CD4-positive, alpha-beta T cell (primary cell): ENCODE results near the gene TMEM213. TPM values are rescaled to one million over a fixed set of nuclear protein-coding genes. Genes with fewer than 3 reads are reported as not detected.

Source experiments
- ATAC-seq: fragments of 200-7000 bp; cut with Tn5 transposase; one replicate; pipeline ENCODE4 v1.10.0; 2022; ENCODE audit warnings: mild to moderate bottlenecking; ENCODE audit not compliant: poor library complexity
- CTCF ChIA-PET: fragments of 350-600 bp; sonication (Branson Sonifier 250); formaldehyde crosslinking; loops from one replicate; lab custom pipeline; 2021; ENCODE audit warnings: antibody characterized with exemption, inconsistent platforms; lab: Charles Lee
- POLR2A ChIA-PET: fragments of 350-600 bp; sonication (Branson Sonifier 250); formaldehyde crosslinking; loops from one replicate; lab custom pipeline; 2021; ENCODE audit warnings: antibody characterized with exemption, inconsistent platforms; lab: Charles Lee
- DNase-seq, 14 experiments: peaks; one replicate each; pipeline ENCODE4 v3.0.0-alpha.2; 2013 to 2020; ENCODE audit warnings: mixed read lengths in 2 of 14
- H3K27ac ChIP-seq, 2 donors: one replicate each; pipeline versions ENCODE4 v1.5.1 to v1.7.0; 2013; ENCODE audit warnings: low read length in 2 of 2, low read depth in 1 of 2, mild to moderate bottlenecking in 1 of 2
- H3K27me3 ChIP-seq, 2 experiments: 1 replicate in 1 of 2; 2 replicates in 1 of 2; pipeline versions ENCODE4 v1.6.1 to v1.7.0; 2013; ENCODE audit warnings: low read length in 2 of 2, control low read depth in 1 of 2, mild to moderate bottlenecking in 1 of 2, moderate library complexity in 1 of 2; ENCODE audit not compliant: insufficient read depth in 2 of 2, control insufficient read depth in 1 of 2
- H3K36me3 ChIP-seq: one replicate; pipeline ENCODE4 v1.6.1; 2013; ENCODE audit warnings: low read length, control low read depth; ENCODE audit not compliant: insufficient read depth
- H3K4me1 ChIP-seq: one replicate; pipeline ENCODE4 v1.6.1; 2013; ENCODE audit warnings: low read length, control low read depth; ENCODE audit not compliant: insufficient read depth
- H3K4me3 ChIP-seq: one replicate; pipeline ENCODE4 v1.5.1; 2013; ENCODE audit warnings: mild to moderate bottlenecking, low read length, moderate library complexity
- H3K9me3 ChIP-seq, 2 experiments: 1 replicate in 1 of 2; 2 replicates in 1 of 2; pipeline versions ENCODE4 v1.6.1 to v1.7.0; 2013; ENCODE audit warnings: low read length in 2 of 2, mild to moderate bottlenecking in 2 of 2, control low read depth in 1 of 2, moderate library complexity in 1 of 2; ENCODE audit not compliant: control insufficient read depth in 1 of 2, insufficient read depth in 1 of 2
- H3K27ac Mint-ChIP-seq: one replicate; pipeline ENCODE4 v1.8.0; 2020; ENCODE audit warnings: mixed read lengths
- H3K27me3 Mint-ChIP-seq: one replicate; pipeline ENCODE4 v1.8.0; 2021; ENCODE audit warnings: mixed read lengths
- H3K36me3 Mint-ChIP-seq: one replicate; pipeline ENCODE4 v1.8.0; 2021; ENCODE audit warnings: low read depth, mixed read lengths
- H3K4me1 Mint-ChIP-seq: one replicate; pipeline ENCODE4 v1.8.0; 2021; ENCODE audit warnings: low read depth, mixed read lengths
- H3K4me3 Mint-ChIP-seq: one replicate; pipeline ENCODE4 v1.8.0; 2020; ENCODE audit warnings: mild to moderate bottlenecking, mixed read lengths
- H3K9me3 Mint-ChIP-seq: one replicate; pipeline ENCODE4 v1.8.0; 2020; ENCODE audit warnings: mixed read lengths
- intact Hi-C, 2 experiments: fragments of 100-400 bp; cut with DNase I in 1 of 2; cut with micrococcal nuclease in 1 of 2; formaldehyde crosslinking; loops; one replicate each; pipeline versions ENCODE4 v1.15.1 to v1.9.0; 2023 to 2025; cut with DNase I, micrococcal nuclease
- total RNA-seq, 174 experiments: library from RNA in 2 of 174; stranded (reverse) in 2 of 174; gene quantifications; one replicate each; pipeline ENCODE4 v1.2.3 and lab custom pipeline; 2021 to 2026
- TF ChIP-seq, protein P1 (sequence below): fragments of 200-600 bp; IDR thresholded peaks from one replicate; pipeline ENCODE4 v1.8.0; 2022; ENCODE audit warnings: antibody characterized with exemption, mild to moderate bottlenecking

The TMEM213 gene
- total RNA-seq, 2 experiments from 2014 or later = not detected

DNA sequence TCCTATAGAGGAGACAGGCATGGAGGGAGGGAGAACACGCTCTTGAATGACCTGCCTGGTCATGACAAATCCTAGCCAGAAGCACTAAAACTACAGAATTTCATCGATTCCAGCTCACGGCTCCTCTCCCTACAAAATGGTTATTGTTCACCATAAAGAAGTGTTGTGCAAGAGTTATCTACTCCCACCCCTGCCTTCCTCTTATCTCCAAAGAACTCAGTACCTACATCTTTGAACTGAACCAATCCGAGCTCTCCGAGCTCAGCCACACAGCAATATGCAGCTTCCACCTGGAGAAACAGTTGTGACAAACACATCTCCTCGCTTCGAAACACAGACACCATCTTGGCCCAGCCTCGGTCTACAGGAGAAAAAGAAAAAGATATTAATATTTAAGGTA, 26.9 kb upstream of the TMEM213 start:
- H3K27me3 Mint-ChIP-seq = no peaks in the 10 kb centered on the region
- Histone ChIP-seq H3K27me3 (no peaks in the 10 kb centered on the region), H3K4me3 (no peak overlapping the region), H3K4me1 (no peaks in the 10 kb centered on the region), H3K36me3 (no peaks in the 10 kb centered on the region), H3K9me3 (no peaks in the 10 kb centered on the region), H3K27ac (no peak overlapping the region)
- intact Hi-C loops = no loop called here
- H3K9me3 Mint-ChIP-seq = no peaks in the 10 kb centered on the region
- H3K36me3 Mint-ChIP-seq = no peaks in the 10 kb centered on the region
- ATAC-seq (no peak), DNase-seq (no peak)
- POLR2A ChIA-PET = no interaction called here
- no peak overlapping the region for H3K27ac Mint-ChIP-seq
- CTCF ChIA-PET = no interaction called here
- no peak overlapping the region for H3K4me3 Mint-ChIP-seq
- no peaks in the 10 kb centered on the region for H3K4me1 Mint-ChIP-seq
- TF ChIP-seq, protein P1, sequence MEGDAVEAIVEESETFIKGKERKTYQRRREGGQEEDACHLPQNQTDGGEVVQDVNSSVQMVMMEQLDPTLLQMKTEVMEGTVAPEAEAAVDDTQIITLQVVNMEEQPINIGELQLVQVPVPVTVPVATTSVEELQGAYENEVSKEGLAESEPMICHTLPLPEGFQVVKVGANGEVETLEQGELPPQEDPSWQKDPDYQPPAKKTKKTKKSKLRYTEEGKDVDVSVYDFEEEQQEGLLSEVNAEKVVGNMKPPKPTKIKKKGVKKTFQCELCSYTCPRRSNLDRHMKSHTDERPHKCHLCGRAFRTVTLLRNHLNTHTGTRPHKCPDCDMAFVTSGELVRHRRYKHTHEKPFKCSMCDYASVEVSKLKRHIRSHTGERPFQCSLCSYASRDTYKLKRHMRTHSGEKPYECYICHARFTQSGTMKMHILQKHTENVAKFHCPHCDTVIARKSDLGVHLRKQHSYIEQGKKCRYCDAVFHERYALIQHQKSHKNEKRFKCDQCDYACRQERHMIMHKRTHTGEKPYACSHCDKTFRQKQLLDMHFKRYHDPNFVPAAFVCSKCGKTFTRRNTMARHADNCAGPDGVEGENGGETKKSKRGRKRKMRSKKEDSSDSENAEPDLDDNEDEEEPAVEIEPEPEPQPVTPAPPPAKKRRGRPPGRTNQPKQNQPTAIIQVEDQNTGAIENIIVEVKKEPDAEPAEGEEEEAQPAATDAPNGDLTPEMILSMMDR = no peak

DNA sequence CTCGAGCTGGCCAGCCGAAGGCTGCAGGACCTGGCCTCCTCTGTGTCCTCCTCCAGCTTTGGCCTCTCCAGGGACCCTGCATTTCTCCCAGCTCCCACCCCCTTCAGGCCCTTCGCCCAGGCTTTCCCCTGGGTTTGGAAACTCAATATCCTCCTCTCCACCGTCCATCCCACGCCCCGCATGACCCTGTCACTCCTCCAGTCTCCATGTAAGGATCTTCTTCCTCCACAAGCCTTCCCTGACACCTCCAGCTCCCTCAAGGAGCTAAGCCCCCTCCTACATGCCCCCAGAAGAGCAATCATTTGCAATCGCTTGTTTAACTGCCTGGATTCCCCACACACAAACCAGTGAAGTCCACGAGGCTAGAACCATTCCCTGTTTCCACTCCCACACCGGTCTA, 24.6 kb upstream of the TMEM213 start:
- Mint-ChIP-seq H3K4me3 (no peak overlapping the region), H3K27ac (no peak overlapping the region), H3K9me3 (no peaks in the 10 kb centered on the region), H3K36me3 (no peaks in the 10 kb centered on the region), H3K27me3 (no peaks in the 10 kb centered on the region), H3K4me1 (no peaks in the 10 kb centered on the region)
- H3K27ac ChIP-seq = no peak overlapping the region
- intact Hi-C loops = no loop called here
- no peaks in the 10 kb centered on the region for H3K27me3 ChIP-seq
- no peaks in the 10 kb centered on the region for H3K9me3 ChIP-seq
- no peaks in the 10 kb centered on the region for H3K4me1 ChIP-seq
- H3K4me3 ChIP-seq = no peak overlapping the region
- ChIA-PET POLR2A (interaction anchor here (0.9 kb wide), 1 partner anchor 21 kb away, joined by 3 read pairs; no protein-coding TSS in a partner anchor), CTCF (no interaction called here)
- no peaks in the 10 kb centered on the region for H3K36me3 ChIP-seq
- TF ChIP-seq, protein P1 = no peak
- no peak for DNase-seq
- no peak for ATAC-seq

DNA sequence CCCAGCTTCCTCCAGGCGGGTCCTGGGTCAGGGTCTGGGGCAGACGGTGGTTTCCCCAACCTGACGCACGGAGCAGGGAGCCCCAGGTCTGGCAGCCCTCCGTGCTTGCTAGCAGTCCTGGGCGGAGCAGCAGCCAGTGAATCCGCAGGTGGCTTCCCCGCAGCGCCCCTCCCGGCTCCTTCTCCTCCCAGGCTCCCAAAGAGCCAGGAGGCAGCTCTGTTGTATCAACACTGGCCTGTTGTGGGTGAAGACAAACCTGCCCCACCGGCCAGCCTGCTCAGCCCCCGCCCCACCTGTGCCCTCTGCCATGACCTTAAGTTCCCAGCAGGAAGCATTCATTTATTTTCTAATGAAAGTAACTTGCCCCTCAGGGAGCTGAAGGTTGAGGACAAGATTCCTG, 24.0 kb upstream of the TMEM213 start:
- Histone ChIP-seq H3K36me3 (no peaks in the 10 kb centered on the region), H3K9me3 (no peaks in the 10 kb centered on the region), H3K4me3 (no peak overlapping the region), H3K4me1 (no peaks in the 10 kb centered on the region), H3K27me3 (no peaks in the 10 kb centered on the region), H3K27ac (no peak overlapping the region)
- Mint-ChIP-seq H3K4me1 (no peaks in the 10 kb centered on the region), H3K4me3 (no peak overlapping the region), H3K27me3 (no peaks in the 10 kb centered on the region), H3K27ac (no peak overlapping the region), H3K36me3 (no peaks in the 10 kb centered on the region), H3K9me3 (no peaks in the 10 kb centered on the region)
- ChIA-PET CTCF (no interaction called here), POLR2A (interaction anchor here (0.9 kb wide), 1 partner anchor 21 kb away, joined by 3 read pairs; no protein-coding TSS in a partner anchor)
- intact Hi-C loops = no loop called here
- TF ChIP-seq, protein P1 = no peak
- ATAC-seq = no peak
- DNase-seq = no peak
